Activated CD8-positive, alpha-beta memory T cell treated with anti-CD3 and anti-CD28 coated beads, Interleukin-2, amount 50 U/mL, for 1 hour (primary cell): Measurements from ENCODE around the gene MAML3.
A peak's percentile ranks its signal among the peaks of the same experiment; 100 is the strongest.

Source experiments
- DNase-seq: peaks from one replicate; pipeline ENCODE4 v3.0.0-alpha.2; 2020; ENCODE audit errors: extremely low read depth

The MAML3 gene

GRCh38 chr4:139756391-139757180 is 397.4 kb downstream of the MAML3 start:
- no peak for DNase-seq

DNA sequence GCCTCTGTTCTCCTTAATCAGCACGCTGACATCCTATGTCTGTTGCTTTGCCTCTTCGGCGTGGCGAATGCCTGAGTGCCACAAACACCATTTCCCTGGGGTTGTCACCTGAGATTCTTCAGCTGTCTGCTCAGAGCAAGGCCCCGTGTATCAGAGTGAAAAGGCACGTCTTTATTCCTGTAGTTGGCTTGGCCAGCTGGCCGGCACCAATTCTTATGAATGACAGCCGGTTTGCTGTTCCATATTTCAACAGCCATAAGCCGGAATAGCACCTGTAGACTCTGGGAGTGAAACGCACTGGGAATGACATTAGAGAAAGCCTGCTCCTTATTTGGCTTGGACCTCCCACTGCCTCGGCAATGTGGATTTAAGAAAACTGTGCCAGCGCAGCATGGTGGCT is 399.0 kb downstream of the MAML3 start:
- no peak for DNase-seq

- no peak for DNase-seq
Observed at GRCh38 chr4:139753686-139754085, 400.3 kb downstream of the MAML3 start.

- no peak for DNase-seq
Observed at GRCh38 chr4:139749835-139750498, 404.0 kb downstream of the MAML3 start.

DNA sequence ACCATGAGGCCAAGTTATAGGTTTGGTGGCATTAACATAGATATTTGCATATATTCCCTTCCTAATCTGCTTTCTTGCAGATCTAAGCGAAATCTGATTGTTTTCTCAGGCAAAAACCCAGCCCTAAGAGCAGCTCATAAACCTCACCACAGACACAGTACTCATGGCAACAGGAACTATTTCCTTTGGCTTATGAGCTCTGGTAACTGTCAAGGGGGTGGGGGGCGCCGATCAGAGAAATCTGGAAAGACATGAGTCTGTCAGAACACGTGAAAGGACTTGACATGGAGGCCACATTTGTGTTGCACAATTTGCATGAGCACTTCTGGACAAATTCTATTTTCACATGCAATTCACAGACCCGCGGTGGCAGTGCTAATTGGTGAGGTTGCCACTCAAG is 404.6 kb downstream of the MAML3 start:
- DNase-seq, result no peak

DNA sequence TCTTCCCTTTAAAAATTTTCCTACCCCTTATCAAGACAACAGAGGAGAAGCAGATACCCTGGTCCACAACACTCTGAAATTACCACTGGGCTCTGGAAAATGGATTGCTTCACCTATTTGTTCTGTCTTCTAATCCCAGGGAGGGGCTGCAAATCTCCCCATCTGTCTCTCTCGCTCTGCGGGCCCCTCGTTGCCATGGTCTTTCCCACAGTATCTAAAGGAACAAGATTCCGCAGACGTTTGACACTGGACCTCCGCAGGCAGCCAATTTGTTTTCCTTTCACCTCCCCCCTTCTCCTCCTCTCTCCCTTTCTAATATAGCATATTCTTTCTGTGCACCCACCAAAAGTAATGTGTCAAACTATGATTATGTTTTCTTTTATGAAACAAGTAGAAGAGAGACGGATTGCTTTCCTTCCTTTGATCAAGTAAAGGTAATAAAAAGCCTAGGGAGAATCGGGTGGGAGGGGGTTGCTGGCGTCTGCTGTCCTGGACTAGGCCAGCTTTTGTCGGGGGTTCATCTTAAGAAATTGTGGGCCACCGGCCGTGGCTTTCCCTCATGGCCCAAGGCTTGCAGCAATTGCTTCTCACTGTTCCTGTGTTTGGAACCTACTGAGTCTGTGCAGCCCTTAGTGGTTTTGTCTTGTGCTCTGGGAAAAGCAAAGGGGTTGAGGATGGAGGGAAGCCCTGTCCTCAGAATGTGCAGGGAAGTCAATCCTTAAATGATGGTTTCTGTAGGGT is 407.4 kb downstream of the MAML3 start:
- no peak for DNase-seq

GRCh38 chr4:139745111-139745639 is 408.8 kb downstream of the MAML3 start:
- DNase-seq, result no peak

DNA sequence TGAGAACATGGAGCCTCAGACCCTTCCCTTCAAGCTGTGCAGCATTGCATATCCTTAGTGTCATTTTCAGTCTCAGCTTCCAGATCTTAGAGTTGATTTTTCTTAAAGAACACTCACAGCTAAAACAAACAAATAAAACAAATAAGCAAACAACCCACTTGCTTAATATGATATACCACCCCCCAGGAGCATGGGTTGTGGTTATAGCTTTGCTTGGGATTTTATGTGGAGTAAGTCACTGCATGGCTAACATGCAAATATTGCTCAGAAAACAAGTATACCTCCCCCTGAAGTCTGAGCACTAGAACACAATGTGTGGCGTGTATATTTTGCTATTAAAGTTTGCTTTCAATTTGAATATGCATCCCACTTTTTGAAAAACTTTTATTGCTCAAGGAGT is 409.8 kb downstream of the MAML3 start:
- no peak for DNase-seq

- DNase-seq, result no peak
Observed at GRCh38 chr4:139743027-139743426, 411.0 kb downstream of the MAML3 start.

- no peak for DNase-seq
Observed at GRCh38 chr4:139740531-139741041, 413.4 kb downstream of the MAML3 start.

GRCh38 chr4:139740121-139740520 is 413.9 kb downstream of the MAML3 start:
- DNase-seq, result no peak

- DNase-seq, result no peak
Observed at GRCh38 chr4:139738846-139739613, 415.0 kb downstream of the MAML3 start.

DNA sequence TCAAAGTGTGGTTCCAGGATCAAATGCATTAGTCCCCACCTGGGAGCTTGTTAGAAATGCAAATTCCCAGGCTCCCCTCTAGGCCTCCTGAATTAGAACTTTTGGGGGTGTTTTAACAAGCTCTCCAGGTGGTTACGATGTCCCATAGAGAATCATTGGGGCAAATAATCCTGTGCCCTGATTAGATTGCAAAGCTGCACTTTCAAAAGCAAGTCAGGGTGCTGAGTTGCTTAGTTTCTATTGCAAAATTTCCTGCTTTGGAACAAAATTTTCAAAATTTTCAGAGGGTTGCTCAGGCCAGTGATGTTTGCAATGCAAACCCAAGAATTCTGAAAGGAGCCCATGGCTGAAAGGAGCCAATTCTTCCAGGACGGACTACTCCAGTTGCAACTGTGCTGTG is 417.3 kb downstream of the MAML3 start:
- no peak for DNase-seq

GRCh38 chr4:139736274-139736660 is 417.7 kb downstream of the MAML3 start:
- DNase-seq, result no peak

- no peak for DNase-seq
Observed at GRCh38 chr4:139735381-139736273, 418.4 kb downstream of the MAML3 start.

DNA sequence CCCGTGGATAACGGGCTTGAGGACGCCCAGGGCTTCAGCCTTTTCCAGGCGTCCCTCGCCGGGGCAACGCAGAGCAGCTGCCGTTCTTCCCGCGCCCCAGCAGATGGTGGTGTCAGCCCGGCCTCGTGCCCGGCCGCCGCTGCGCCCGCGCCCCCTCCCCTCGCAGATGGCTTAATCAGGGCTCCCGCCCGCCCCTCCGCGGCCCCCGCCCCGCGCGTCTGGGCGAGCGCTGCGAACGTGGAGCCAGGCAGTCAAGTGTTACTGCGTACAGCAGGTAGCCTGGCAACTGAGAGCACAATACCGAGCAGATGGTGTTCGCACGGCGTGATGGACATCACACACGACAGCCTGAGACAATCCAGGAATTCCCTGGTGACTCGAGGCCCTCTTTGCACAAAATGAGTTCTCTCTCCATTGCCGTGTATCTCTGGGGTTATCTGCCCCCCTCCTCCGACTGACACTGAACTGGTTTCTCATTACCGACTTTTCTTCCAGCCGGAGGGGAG is 419.1 kb downstream of the MAML3 start:
- peak; percentile 1 for DNase-seq

GRCh38 chr4:139734201-139734874 is 419.6 kb downstream of the MAML3 start:
- DNase-seq, result no peak

- no peak for DNase-seq
Observed at GRCh38 chr4:139732991-139733570, 420.9 kb downstream of the MAML3 start.

DNA sequence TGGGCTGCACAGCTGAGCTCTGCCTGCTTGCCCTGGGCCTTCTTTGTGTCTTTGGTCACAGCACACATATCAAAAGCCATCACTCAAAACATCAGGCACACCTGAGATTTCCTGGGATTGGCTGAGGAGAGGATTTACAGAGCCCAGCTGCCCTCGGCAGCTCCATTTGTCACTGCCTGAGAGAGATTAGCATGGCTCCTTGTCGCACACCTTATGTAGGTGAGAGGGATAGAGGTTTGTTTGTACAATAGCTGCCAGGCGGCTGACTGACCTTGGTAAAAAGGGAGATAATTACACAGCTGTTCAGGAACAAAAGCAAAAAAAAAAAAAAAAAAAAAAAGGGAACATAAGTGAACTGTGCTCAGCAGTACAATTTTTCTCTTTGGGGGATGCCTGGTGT is 425.1 kb downstream of the MAML3 start:
- DNase-seq, result no peak
